ENCODE data around the gene PCSK9. TPM values are rescaled to one million over a fixed set of nuclear protein-coding genes. Genes with fewer than 3 reads are reported as not detected.

PCSK9 gene
- not detected for total RNA-seq

GRCh38 chr1:55039342-55040082, at the start of gene PCSK9:
Gene PCSK9, plus strand, starts transcription at chr1:55039548. Its CDS starts 290 bp downstream, at chr1:55039838.
- peak within 1 kb of the TSS in 1 of 2 donors; percentile 13 for H3K4me3 Mint-ChIP-seq
- DNase-seq: no peak
- no peaks in the 10 kb centered on the region for H3K9me3 Mint-ChIP-seq
- H3K36me3 Mint-ChIP-seq (ENCODE audit: insufficient read depth in 2 of 2): no peaks in the 10 kb centered on the region
- peaks cover 7% of the 10 kb centered on the region for H3K4me1 Mint-ChIP-seq (ENCODE audit: low read depth)
- no peak within 1 kb of the TSS for H3K27ac Mint-ChIP-seq
- ATAC-seq (replicated peaks in 1 of 2): peak in 1 of 2 donors; percentile 13
- H3K27me3 Mint-ChIP-seq (ENCODE audit: low read depth): peaks cover 67% of the 10 kb centered on the region

GRCh38 chr1:54989968-54990810, 49.2 kb upstream of the PCSK9 start:
- no peaks in the 10 kb centered on the region for H3K36me3 Mint-ChIP-seq (ENCODE audit: insufficient read depth in 2 of 2)
- no peak overlapping the region for H3K27ac Mint-ChIP-seq
- DNase-seq: no peak
- no peak for ATAC-seq (replicated peaks in 1 of 2)
- H3K4me3 Mint-ChIP-seq: no peak overlapping the region
- H3K27me3 Mint-ChIP-seq (ENCODE audit: low read depth): peaks cover 7% of the 10 kb centered on the region
- H3K4me1 Mint-ChIP-seq (ENCODE audit: low read depth): peaks cover 3% of the 10 kb centered on the region
- no peaks in the 10 kb centered on the region for H3K9me3 Mint-ChIP-seq

GRCh38 chr1:54990916-54991315, 48.4 kb upstream of the PCSK9 start:
- no peak for DNase-seq
- Mint-ChIP-seq H3K27ac (no peak overlapping the region), H3K4me3 (no peak overlapping the region), H3K27me3 (ENCODE audit: low read depth) (peaks cover 14% of the 10 kb centered on the region), H3K36me3 (ENCODE audit: insufficient read depth in 2 of 2) (no peaks in the 10 kb centered on the region), H3K9me3 (no peaks in the 10 kb centered on the region), H3K4me1 (ENCODE audit: low read depth) (peaks cover 11% of the 10 kb centered on the region)
- ATAC-seq (replicated peaks in 1 of 2): no peak

- Mint-ChIP-seq H3K27ac (no peak overlapping the region), H3K27me3 (ENCODE audit: low read depth) (peaks cover 25% of the 10 kb centered on the region), H3K9me3 (no peaks in the 10 kb centered on the region), H3K4me1 (ENCODE audit: low read depth) (peaks cover 20% of the 10 kb centered on the region), H3K36me3 (ENCODE audit: insufficient read depth in 2 of 2) (no peaks in the 10 kb centered on the region), H3K4me3 (no peak overlapping the region)
- no peak for ATAC-seq (replicated peaks in 1 of 2)
- DNase-seq: no peak
These were observed 47.4 kb upstream of the PCSK9 start for GRCh38 chr1:54991939-54992338.

- DNase-seq: no peak
- peaks cover 35% of the 10 kb centered on the region for H3K27me3 Mint-ChIP-seq (ENCODE audit: low read depth)
- H3K4me1 Mint-ChIP-seq (ENCODE audit: low read depth): peaks cover 24% of the 10 kb centered on the region
- H3K4me3 Mint-ChIP-seq: no peak overlapping the region
- no peak for ATAC-seq (replicated peaks in 1 of 2)
- H3K36me3 Mint-ChIP-seq (ENCODE audit: insufficient read depth in 2 of 2): no peaks in the 10 kb centered on the region
- H3K27ac Mint-ChIP-seq: no peak overlapping the region
- no peaks in the 10 kb centered on the region for H3K9me3 Mint-ChIP-seq
These were observed 46.2 kb upstream of the PCSK9 start for GRCh38 chr1:54993140-54993539.

GRCh38 chr1:54994355-54994990, 44.9 kb upstream of the PCSK9 start:
- H3K4me3 Mint-ChIP-seq: no peak overlapping the region
- peaks cover 35% of the 10 kb centered on the region for H3K27me3 Mint-ChIP-seq (ENCODE audit: low read depth)
- H3K27ac Mint-ChIP-seq: no peak overlapping the region
- DNase-seq (no peak), ATAC-seq (replicated peaks in 1 of 2) (no peak)
- H3K9me3 Mint-ChIP-seq: no peaks in the 10 kb centered on the region
- peaks cover 24% of the 10 kb centered on the region for H3K4me1 Mint-ChIP-seq (ENCODE audit: low read depth)
- no peaks in the 10 kb centered on the region for H3K36me3 Mint-ChIP-seq (ENCODE audit: insufficient read depth in 2 of 2)

GRCh38 chr1:54995013-54995760, 44.2 kb upstream of the PCSK9 start:
- DNase-seq: no peak
- Mint-ChIP-seq H3K4me3 (peak overlapping the region; percentile 17 to 64), H3K4me1 (ENCODE audit: low read depth) (peaks cover 24% of the 10 kb centered on the region), H3K27me3 (ENCODE audit: low read depth) (peaks cover 35% of the 10 kb centered on the region), H3K36me3 (ENCODE audit: insufficient read depth in 2 of 2) (no peaks in the 10 kb centered on the region), H3K27ac (no peak overlapping the region), H3K9me3 (no peaks in the 10 kb centered on the region)
- ATAC-seq (replicated peaks in 1 of 2): no peak

- Mint-ChIP-seq H3K27me3 (ENCODE audit: low read depth) (peaks cover 35% of the 10 kb centered on the region), H3K4me1 (ENCODE audit: low read depth) (peaks cover 24% of the 10 kb centered on the region), H3K27ac (no peak overlapping the region), H3K4me3 (peak overlapping the region; percentile 39 to 64), H3K36me3 (ENCODE audit: insufficient read depth in 2 of 2) (no peaks in the 10 kb centered on the region), H3K9me3 (no peaks in the 10 kb centered on the region)
- ATAC-seq (replicated peaks in 1 of 2): peak; percentile 56 to 76
- DNase-seq: peak; percentile 25 to 50
These were observed 43.5 kb upstream of the PCSK9 start for GRCh38 chr1:54995835-54996234.

- H3K4me3 Mint-ChIP-seq: peak overlapping the region; percentile 39 to 64
- peak; percentile 90 to 91 for ATAC-seq (replicated peaks in 1 of 2)
- no peak overlapping the region for H3K27ac Mint-ChIP-seq
- H3K9me3 Mint-ChIP-seq: no peaks in the 10 kb centered on the region
- H3K27me3 Mint-ChIP-seq (ENCODE audit: low read depth): peaks cover 35% of the 10 kb centered on the region
- DNase-seq: peak; percentile 81 to 89
- peaks cover 24% of the 10 kb centered on the region for H3K4me1 Mint-ChIP-seq (ENCODE audit: low read depth)
- H3K36me3 Mint-ChIP-seq (ENCODE audit: insufficient read depth in 2 of 2): no peaks in the 10 kb centered on the region
These were observed 42.9 kb upstream of the PCSK9 start for GRCh38 chr1:54996359-54996868.

- Mint-ChIP-seq H3K9me3 (no peaks in the 10 kb centered on the region), H3K4me3 (peak overlapping the region; percentile 40 to 64), H3K36me3 (ENCODE audit: insufficient read depth in 2 of 2) (no peaks in the 10 kb centered on the region), H3K4me1 (ENCODE audit: low read depth) (peaks cover 24% of the 10 kb centered on the region), H3K27ac (no peak overlapping the region), H3K27me3 (ENCODE audit: low read depth) (peaks cover 35% of the 10 kb centered on the region)
- ATAC-seq (replicated peaks in 1 of 2): peak; percentile 25 to 46
- peak in 1 of 2 donors; percentile 7 for DNase-seq
These were observed 42.3 kb upstream of the PCSK9 start for GRCh38 chr1:54996869-54997710.

- peaks cover 35% of the 10 kb centered on the region for H3K27me3 Mint-ChIP-seq (ENCODE audit: low read depth)
- no peaks in the 10 kb centered on the region for H3K9me3 Mint-ChIP-seq
- no peak overlapping the region for H3K27ac Mint-ChIP-seq
- ATAC-seq (replicated peaks in 1 of 2) (no peak), DNase-seq (no peak)
- no peaks in the 10 kb centered on the region for H3K36me3 Mint-ChIP-seq (ENCODE audit: insufficient read depth in 2 of 2)
- H3K4me1 Mint-ChIP-seq (ENCODE audit: low read depth): peaks cover 24% of the 10 kb centered on the region
- H3K4me3 Mint-ChIP-seq: peak overlapping the region in 1 of 2 donors; percentile 64
These were observed 41.7 kb upstream of the PCSK9 start for GRCh38 chr1:54997711-54997986.

- no peak overlapping the region for H3K27ac Mint-ChIP-seq
- no peaks in the 10 kb centered on the region for H3K9me3 Mint-ChIP-seq
- no peak for DNase-seq
- no peak for ATAC-seq (replicated peaks in 1 of 2)
- no peak overlapping the region for H3K4me3 Mint-ChIP-seq
- peaks cover 35% of the 10 kb centered on the region for H3K27me3 Mint-ChIP-seq (ENCODE audit: low read depth)
- H3K36me3 Mint-ChIP-seq (ENCODE audit: insufficient read depth in 2 of 2): no peaks in the 10 kb centered on the region
- H3K4me1 Mint-ChIP-seq (ENCODE audit: low read depth): peaks cover 24% of the 10 kb centered on the region
These were observed 41.2 kb upstream of the PCSK9 start for GRCh38 chr1:54998100-54998499.

Data from activated T-cell treated with anti-CD3 and anti-CD28 coated beads, Interleukin-2, amount 50 U/mL, for 72 hours (primary cell).